ENCODE results near the gene TPP2.

- TF ChIP-seq CTCF (IDR thresholded peaks at IDR 0.05; ENCODE audit: poor library complexity, severe bottlenecking), result no peak
- peak; percentile 70 for TF ChIP-seq POLR2AphosphoS5 (IDR thresholded peaks at IDR 0.05)
- no peak for TF ChIP-seq EZH2 (IDR thresholded peaks at IDR 0.05; ENCODE audit: borderline replicate concordance, insufficient read depth, low read length, poor library complexity, severe bottlenecking)
Observed at GRCh38 chr13:102558029-102558428, 38.8 kb upstream of the TPP2 start.

Data from neural cell (in vitro differentiated cells).